Stimulated activated CD4-positive, alpha-beta T cell treated with anti-CD3 and anti-CD28 coated beads, Interleukin-2, amount 100 ng/mL, for 48 hours (primary cell): Measurements from ENCODE around the gene APOLD1.

Experiments used
- DNase-seq, 2 donors: peaks; one replicate each; pipeline ENCODE4 v3.0.0-alpha.2; 2020

The APOLD1 gene

DNA sequence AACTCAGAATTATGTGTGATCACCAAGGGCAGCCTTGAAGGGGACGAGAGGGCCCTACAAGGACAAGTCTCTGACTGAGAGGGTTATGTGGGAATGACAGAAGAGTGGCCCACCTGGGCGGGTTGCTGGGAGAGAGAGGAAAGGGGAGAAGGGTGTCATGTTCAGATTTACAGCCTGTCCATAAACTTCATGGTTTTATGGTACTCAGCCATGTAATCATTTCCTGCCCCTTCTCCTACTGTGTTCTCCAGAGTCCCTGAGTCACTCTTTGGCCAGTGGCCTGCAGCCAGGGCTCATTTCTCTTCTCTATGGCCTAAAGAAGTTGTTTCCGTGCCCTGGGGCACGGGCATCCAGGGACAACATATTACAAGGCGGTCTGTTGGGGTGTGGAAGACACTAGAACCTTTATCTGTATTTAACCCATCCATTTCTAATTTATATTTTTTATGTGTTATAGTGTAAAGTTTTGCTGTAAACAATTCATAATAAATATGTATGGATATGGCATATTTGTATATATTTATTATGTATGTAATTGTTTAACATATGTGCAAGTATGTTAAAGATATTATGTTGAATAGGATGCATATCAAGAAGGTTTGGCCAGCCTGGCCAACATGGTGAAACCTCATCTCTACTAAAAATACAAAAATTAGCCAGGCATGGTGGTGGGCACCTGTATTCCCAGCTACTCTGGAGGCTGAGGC, 54.6 kb downstream of the APOLD1 start:
- DNase-seq, result no peak

DNA sequence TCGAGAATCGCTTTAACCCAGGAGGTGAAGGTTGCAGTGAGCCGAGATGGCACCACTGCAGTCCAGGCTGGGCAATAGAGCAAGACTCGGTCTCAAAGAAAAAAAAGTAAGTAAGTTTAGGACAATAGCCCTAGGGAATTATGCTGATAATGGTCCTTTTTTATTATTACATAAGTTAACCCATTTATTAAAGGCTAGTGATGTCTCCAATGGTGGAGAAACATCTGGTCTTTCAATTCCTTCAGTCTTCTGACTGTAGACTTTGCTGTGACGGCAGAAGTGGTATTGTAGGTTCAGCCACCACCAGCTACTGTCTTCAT, 55.1 kb downstream of the APOLD1 start:
- DNase-seq, result no peak
